Trophoblast cell (in vitro differentiated cells and primary cell): ENCODE data around the gene MAPK1.
"Not testable (repeated sequence)": the region's sequence is repeated elsewhere in the genome, so short reads cannot be mapped to it uniquely, and the experiment has no call there.

ENCODE experiments used
- DNase-seq, 2 donors: peaks; one replicate each; pipeline ENCODE4 v3.0.0-alpha.2; 2016
- H2AFZ ChIP-seq: 2 replicates; pipeline ENCODE4 v1.6.1; 2013; ENCODE audit warnings: low read length, moderate library complexity, mild to moderate bottlenecking; ENCODE audit not compliant: insufficient read depth, poor library complexity
- H2AK5ac ChIP-seq: 2 replicates; pipeline ENCODE4 v1.6.1; 2013; ENCODE audit warnings: mild to moderate bottlenecking, low read length
- H2BK120ac ChIP-seq: 2 replicates; pipeline ENCODE4 v1.6.1; 2013; ENCODE audit warnings: low read length, mild to moderate bottlenecking, moderate library complexity; ENCODE audit not compliant: insufficient read depth, poor library complexity
- H2BK12ac ChIP-seq: 2 replicates; pipeline ENCODE4 v1.6.1; 2013; ENCODE audit warnings: mild to moderate bottlenecking, low read length, moderate library complexity
- H2BK5ac ChIP-seq: 2 replicates; pipeline ENCODE4 v1.6.1; 2013; ENCODE audit warnings: low read length, low read depth, moderate library complexity, mild to moderate bottlenecking; ENCODE audit not compliant: poor library complexity
- H3K14ac ChIP-seq: 2 replicates; pipeline ENCODE4 v1.6.1; 2013; ENCODE audit warnings: mild to moderate bottlenecking, low read length
- H3K18ac ChIP-seq: 2 replicates; pipeline ENCODE4 v1.6.1; 2013; ENCODE audit warnings: mild to moderate bottlenecking, low read length
- H3K23ac ChIP-seq: 2 replicates; pipeline ENCODE4 v1.6.1; 2013; ENCODE audit warnings: low read length
- H3K27ac ChIP-seq: 2 replicates; pipeline ENCODE4 v1.5.1; 2013; ENCODE audit warnings: low read depth, mild to moderate bottlenecking, inconsistent platforms, low read length, moderate library complexity
- H3K27me3 ChIP-seq: 2 replicates; pipeline ENCODE4 v1.6.1; 2013; ENCODE audit warnings: inconsistent platforms, mild to moderate bottlenecking, low read length, moderate library complexity; ENCODE audit not compliant: insufficient read depth
- H3K36me3 ChIP-seq, 2 experiments: 1 replicate in 1 of 2; 2 replicates in 1 of 2; pipeline ENCODE4 v1.6.1; 2013; ENCODE audit warnings: low read length in 2 of 2, mild to moderate bottlenecking in 2 of 2, moderate library complexity in 1 of 2; ENCODE audit not compliant: insufficient read depth in 2 of 2, control insufficient read depth in 1 of 2
- H3K4ac ChIP-seq: 2 replicates; pipeline ENCODE4 v1.6.1; 2013; ENCODE audit warnings: low read depth, mild to moderate bottlenecking, low read length, moderate library complexity
- H3K4me1 ChIP-seq, 2 experiments: 1 replicate in 1 of 2; 2 replicates in 1 of 2; pipeline ENCODE4 v1.6.1; 2013; ENCODE audit warnings: low read length in 2 of 2, mild to moderate bottlenecking in 2 of 2, moderate library complexity in 1 of 2; ENCODE audit not compliant: insufficient read depth in 2 of 2, control insufficient read depth in 1 of 2
- H3K4me2 ChIP-seq: 2 replicates; pipeline ENCODE4 v1.6.1; 2013; ENCODE audit warnings: inconsistent platforms, mild to moderate bottlenecking, low read length, moderate library complexity
- H3K4me3 ChIP-seq: 2 replicates; pipeline ENCODE4 v1.5.1; 2013; ENCODE audit warnings: mild to moderate bottlenecking, low read depth, low read length, inconsistent platforms
- H3K79me1 ChIP-seq: one replicate; pipeline ENCODE4 v1.6.1; 2013; ENCODE audit warnings: low read length
- H3K79me2 ChIP-seq: 2 replicates; pipeline ENCODE4 v1.6.1; 2013; ENCODE audit warnings: low read length, mild to moderate bottlenecking; ENCODE audit not compliant: control insufficient read depth, insufficient read depth, poor library complexity
- H3K9ac ChIP-seq: 2 replicates; pipeline ENCODE4 v1.6.1; 2013; ENCODE audit warnings: mild to moderate bottlenecking, low read length
- H3K9me3 ChIP-seq: 2 replicates; pipeline ENCODE4 v1.6.1; 2013; ENCODE audit warnings: low read depth, mild to moderate bottlenecking, control low read depth, inconsistent platforms, low read length; ENCODE audit not compliant: insufficient read depth
- H4K12ac ChIP-seq: 2 replicates; pipeline ENCODE4 v1.6.1; 2013; ENCODE audit warnings: low read depth, mild to moderate bottlenecking, low read length, moderate library complexity
- H4K8ac ChIP-seq: 2 replicates; pipeline ENCODE4 v1.6.1; 2013; ENCODE audit warnings: low read depth, mild to moderate bottlenecking, low read length, moderate library complexity
- H4K91ac ChIP-seq: one replicate; pipeline ENCODE4 v1.6.1; 2013; ENCODE audit warnings: low read depth, mild to moderate bottlenecking, low read length, moderate library complexity
- WGBS: extraction: QIAGEN DNeasy Blood & Tissue Kit; methylation state at CpG from one replicate; pipeline ENCODE4 v1.1.7; 2013; ENCODE audit warnings: missing lambda C conversion rate; ENCODE audit not compliant: insufficient read length, insufficient coverage; ENCODE audit errors: extremely low coverage; 5-methylcytosine and 5-hydroxymethylcytosine counted together

Gene MAPK1

DNA sequence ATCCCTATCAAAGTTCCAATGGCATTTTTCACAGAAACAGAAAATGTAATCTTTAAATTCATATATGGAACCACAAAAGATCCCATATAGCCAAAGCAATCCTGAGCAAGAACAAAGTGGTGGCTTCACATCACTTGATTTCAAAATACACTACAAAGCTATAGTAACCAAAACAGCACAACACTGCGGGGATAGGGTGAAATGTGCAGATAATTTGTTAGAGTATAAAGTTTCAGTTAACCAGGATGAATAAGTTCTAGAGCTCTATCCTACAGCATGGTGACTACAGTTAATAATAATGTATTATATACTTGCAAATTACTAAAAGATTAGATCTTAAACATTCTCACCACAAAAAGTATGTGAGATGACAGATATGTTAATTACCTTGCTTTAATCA lies 55.5 kb downstream of the MAPK1 start:
- Histone ChIP-seq H3K4me2 (no peak overlapping the region), H4K91ac (no peak overlapping the region), H3K23ac (no peak overlapping the region), H3K27me3 (no peaks in the 10 kb centered on the region), H3K18ac (no peak overlapping the region), H3K9ac (no peak overlapping the region), H3K79me2 (peaks cover 2% of the 10 kb centered on the region), H3K4me3 (no peak overlapping the region), H3K14ac (no peak overlapping the region), H2BK12ac (no peak overlapping the region), H2AK5ac (no peak overlapping the region), H3K9me3 (no peaks in the 10 kb centered on the region), H3K79me1 (no peaks in the 10 kb centered on the region), H2BK5ac (no peak overlapping the region), H2BK120ac (no peak overlapping the region), H2AFZ (no peak overlapping the region), H3K4ac (no peak overlapping the region), H3K27ac (no peak overlapping the region), H4K8ac (no peak overlapping the region), H3K4me1 (no peaks in the 10 kb centered on the region), H4K12ac (no peak overlapping the region), H3K36me3 (no peaks in the 10 kb centered on the region)
- no peak for DNase-seq
- WGBS: no CpG with 5 or more reads among the region's 1 CpG

DNA sequence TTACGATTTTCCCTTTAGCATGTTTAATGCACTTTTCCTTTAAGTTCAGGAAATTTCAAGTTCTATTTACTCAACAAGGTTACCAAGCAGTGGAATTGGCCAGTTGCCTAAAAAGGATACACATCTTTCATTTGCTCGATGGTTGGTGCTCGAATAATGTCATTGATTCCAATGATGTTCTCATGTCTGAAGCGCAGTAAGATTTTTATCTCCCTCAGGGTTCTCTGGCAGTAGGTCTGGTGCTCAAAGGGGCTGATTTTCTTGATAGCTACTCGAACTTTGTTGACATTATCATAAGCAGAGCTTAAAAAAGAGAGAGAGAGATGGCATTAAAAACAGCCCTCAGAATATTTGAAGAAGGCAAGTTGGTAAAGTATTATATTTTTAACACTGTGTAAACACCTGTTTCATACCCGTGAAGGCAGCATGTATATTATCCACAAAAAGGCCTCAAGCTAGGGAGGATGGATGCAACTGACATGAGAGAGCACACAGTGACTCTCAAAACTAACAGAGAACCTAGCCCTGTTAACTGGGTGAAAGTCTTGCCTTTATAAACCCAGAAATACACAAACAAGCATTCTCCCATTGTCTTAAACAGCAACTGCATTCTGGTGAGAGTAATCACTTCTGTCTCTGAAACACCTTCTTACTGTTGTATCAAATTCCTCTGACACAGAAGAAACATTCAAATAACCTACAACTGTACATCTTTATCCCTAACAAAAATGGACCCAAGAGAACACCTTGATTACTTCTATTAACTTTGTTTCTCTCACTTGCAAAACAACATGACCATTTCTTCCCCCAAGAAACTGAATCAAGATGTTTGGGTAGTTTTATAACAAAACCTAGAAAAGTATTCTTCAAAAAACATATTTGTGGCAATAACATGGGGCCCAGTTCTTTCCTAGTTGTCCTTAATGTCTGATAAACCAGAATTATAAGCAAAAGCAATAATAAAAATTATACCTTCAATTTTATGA lies 59.6 kb downstream of the MAPK1 start:
- Histone ChIP-seq H3K27me3 (no peaks in the 10 kb centered on the region), H3K79me2 (no peaks in the 10 kb centered on the region), H2BK5ac (no peak overlapping the region), H3K4me3 (no peak overlapping the region), H3K18ac (no peak overlapping the region), H4K8ac (no peak overlapping the region), H2BK120ac (no peak overlapping the region), H2BK12ac (no peak overlapping the region), H3K9ac (no peak overlapping the region), H3K14ac (no peak overlapping the region), H3K79me1 (no peaks in the 10 kb centered on the region), H2AFZ (no peak overlapping the region), H4K12ac (no peak overlapping the region), H3K4me2 (no peak overlapping the region), H4K91ac (no peak overlapping the region), H3K27ac (no peak overlapping the region), H3K9me3 (no peaks in the 10 kb centered on the region), H3K4ac (no peak overlapping the region), H3K36me3 (peaks cover 9 to 10% of the 10 kb centered on the region in 2 experiments), H3K4me1 (no peaks in the 10 kb centered on the region), H2AK5ac (no peak overlapping the region), H3K23ac (no peak overlapping the region)
- DNase-seq: no peak
- WGBS: no CpG with 5 or more reads among the region's 6 CpGs

DNA sequence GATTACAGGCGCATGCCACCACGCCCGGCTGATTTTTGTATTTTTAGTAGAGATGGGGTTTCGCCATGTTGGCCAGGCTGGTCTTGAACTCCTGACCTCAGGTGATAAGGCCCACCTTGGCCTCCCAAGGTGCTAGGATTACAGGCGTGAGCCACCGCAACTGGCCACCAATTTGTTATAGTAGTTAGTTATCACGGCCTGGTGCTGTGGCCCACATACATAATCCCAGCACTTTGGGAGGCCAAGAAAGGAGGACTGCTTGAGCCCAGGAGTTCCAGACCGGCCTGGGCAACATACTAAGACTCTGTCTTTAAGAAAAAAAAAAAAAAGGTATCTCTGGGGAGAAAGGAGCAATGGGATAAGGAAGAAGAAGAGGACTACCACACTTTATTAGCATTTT lies 62.1 kb downstream of the MAPK1 start:
- H4K8ac ChIP-seq: not testable (repeated sequence)

DNA sequence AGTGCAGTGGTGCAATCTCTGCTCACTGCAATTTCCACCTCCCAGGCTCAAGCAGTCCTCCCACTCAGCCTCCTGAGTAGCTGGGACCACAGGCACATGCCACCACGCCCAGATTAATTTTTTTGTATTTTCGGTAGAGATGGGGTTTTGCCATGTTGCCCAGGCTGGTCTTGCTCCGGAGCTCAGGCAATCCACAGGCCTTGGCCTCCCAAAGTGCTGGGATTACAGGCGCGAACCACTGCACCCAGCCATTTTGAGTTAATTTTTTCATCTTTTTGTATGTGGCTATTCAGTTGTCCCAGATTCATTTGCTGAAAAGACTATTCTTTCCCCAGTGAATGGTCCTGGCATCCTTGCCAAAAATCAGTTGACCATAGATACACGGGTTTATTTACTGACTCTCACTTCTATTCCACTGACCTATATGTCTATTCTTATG lies 63.6 kb downstream of the MAPK1 start:
- H3K4me3 ChIP-seq: no peak overlapping the region
- no peak overlapping the region for H4K91ac ChIP-seq
- H3K4me2 ChIP-seq: no peak overlapping the region
- no peak overlapping the region for H3K14ac ChIP-seq
- H4K8ac ChIP-seq: no peak overlapping the region
- no peak overlapping the region for H3K18ac ChIP-seq
- WGBS: no CpG with 5 or more reads among the region's 6 CpGs
- no peak overlapping the region for H3K9ac ChIP-seq
- no peak overlapping the region for H3K23ac ChIP-seq
- no peak overlapping the region for H4K12ac ChIP-seq
- no peaks in the 10 kb centered on the region for H3K9me3 ChIP-seq
- no peak overlapping the region for H2BK5ac ChIP-seq
- no peaks in the 10 kb centered on the region for H3K79me2 ChIP-seq
- no peak overlapping the region for H2AFZ ChIP-seq
- no peaks in the 10 kb centered on the region for H3K27me3 ChIP-seq
- H3K4ac ChIP-seq: no peak overlapping the region
- H3K79me1 ChIP-seq: no peaks in the 10 kb centered on the region
- no peak overlapping the region for H2BK12ac ChIP-seq
- no peak for DNase-seq
- no peak overlapping the region for H2AK5ac ChIP-seq
- H3K36me3 ChIP-seq: peaks cover 17 to 26% of the 10 kb centered on the region in 2 experiments
- no peaks in the 10 kb centered on the region for H3K4me1 ChIP-seq
- no peak overlapping the region for H3K27ac ChIP-seq
- no peak overlapping the region for H2BK120ac ChIP-seq

More for the DNA sequence above, 62.1 kb downstream of the MAPK1 start:
- H3K27me3 ChIP-seq, H3K4me1 ChIP-seq, H4K91ac ChIP-seq, H2AK5ac ChIP-seq, H4K12ac ChIP-seq, H3K27ac ChIP-seq, H3K18ac ChIP-seq, H3K23ac ChIP-seq, H3K14ac ChIP-seq, H2BK5ac ChIP-seq, H3K4me2 ChIP-seq, H3K9me3 ChIP-seq, H2AFZ ChIP-seq, DNase-seq, H2BK120ac ChIP-seq, H3K79me2 ChIP-seq, H3K4ac ChIP-seq, H3K4me3 ChIP-seq, H2BK12ac ChIP-seq, H3K9ac ChIP-seq, H3K79me1 ChIP-seq: not testable (repeated sequence)
- no CpG with 5 or more reads among the region's 8 CpGs for WGBS
- peaks cover 16 to 23% of the 10 kb centered on the region in 2 experiments for H3K36me3 ChIP-seq
